Right forelimb (tissue), 1 donor: ENCODE measurements around the gene CHCHD1.
"Not testable (repeated sequence)": the region's sequence is repeated elsewhere in the genome, so short reads cannot be mapped to it uniquely, and the experiment has no call there.

Experiments used
- DNase-seq: peaks from one replicate; pipeline ENCODE4 v3.0.0-alpha.2; 2018

Gene CHCHD1

DNA sequence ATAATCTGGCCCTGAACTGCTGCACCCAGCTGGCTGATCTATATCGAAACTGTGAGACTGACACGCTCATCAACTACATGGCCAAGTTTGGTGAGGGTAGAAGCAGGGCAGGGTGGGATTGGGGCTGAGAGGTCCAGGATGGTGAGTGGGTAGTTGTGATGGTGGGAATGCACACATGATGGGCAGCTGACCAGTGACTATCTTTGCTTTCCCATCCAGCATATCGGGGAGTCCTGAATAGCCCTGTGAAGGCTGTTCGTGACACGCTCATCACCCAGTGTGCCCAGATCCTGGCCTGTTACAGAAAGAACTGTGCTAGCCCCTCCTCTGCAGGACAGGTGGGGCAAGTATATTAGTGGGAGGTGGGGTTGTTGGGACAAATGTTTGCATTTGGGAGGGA lies 12.5 kb upstream of the CHCHD1 start:
- DNase-seq, result no peak

DNA sequence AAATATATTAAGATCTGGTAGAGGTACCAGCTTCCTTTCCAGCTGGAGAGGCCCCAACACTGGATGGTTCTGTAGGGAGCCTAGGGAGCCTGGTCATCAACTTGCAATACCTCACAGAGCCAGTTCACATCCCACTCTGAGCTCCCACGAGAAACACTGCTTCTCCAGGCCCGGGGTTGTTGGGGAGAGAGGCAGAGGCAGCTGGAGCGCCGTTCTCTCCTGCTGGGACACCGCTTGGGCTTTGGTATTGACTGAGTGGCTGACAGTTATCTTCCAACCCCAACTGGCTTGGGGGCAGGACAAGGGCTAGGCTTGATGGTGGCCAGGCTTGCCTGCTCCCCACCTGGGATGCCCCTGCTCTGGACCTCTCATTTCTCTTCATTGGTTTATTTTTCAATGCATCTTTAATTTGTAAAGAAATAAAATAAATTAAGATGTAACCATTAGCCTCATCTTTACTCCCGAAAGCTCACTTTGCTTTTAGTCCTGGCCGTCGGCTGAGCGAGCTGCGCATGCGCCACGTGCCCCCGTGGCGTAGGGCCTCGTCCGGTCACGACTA lies 10.0 kb upstream of the CHCHD1 start:
- no peak for DNase-seq

DNA sequence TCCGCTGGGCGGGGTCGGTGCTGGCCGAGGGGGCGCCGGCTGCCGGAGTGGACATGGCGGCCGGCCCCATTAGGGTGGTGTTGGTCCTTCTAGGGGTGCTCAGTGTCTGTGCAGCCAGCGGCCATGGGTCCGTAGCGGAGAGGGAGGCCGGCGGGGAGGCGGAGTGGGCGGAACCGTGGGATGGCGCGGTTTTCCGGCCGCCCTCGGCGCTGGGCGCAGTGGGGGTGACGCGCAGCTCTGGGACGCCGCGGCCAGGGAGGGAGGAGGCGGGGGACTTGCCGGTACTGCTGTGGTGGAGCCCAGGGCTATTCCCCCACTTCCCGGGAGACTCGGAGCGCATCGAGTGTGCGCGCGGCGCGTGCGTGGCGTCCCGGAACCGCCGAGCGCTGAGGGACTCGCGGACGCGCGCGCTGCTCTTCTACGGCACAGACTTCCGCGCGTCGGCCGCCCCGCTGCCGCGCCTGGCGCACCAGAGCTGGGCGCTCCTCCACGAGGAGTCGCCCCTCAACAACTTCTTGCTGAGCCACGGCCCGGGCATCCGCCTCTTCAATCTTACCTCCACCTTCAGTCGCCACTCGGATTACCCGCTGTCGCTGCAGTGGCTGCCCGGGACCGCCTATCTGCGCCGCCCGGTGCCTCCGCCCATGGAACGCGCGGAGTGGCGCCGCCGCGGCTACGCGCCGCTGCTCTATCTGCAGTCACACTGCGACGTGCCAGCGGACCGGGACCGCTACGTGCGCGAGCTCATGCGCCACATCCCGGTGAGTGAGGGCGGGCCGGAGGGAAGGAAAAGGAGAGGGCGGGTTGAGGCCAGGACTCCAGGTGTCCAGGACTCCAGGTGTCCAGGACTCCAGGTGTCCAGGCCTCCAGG lies 9.3 kb upstream of the CHCHD1 start:
- peak; percentile 93 for DNase-seq

DNA sequence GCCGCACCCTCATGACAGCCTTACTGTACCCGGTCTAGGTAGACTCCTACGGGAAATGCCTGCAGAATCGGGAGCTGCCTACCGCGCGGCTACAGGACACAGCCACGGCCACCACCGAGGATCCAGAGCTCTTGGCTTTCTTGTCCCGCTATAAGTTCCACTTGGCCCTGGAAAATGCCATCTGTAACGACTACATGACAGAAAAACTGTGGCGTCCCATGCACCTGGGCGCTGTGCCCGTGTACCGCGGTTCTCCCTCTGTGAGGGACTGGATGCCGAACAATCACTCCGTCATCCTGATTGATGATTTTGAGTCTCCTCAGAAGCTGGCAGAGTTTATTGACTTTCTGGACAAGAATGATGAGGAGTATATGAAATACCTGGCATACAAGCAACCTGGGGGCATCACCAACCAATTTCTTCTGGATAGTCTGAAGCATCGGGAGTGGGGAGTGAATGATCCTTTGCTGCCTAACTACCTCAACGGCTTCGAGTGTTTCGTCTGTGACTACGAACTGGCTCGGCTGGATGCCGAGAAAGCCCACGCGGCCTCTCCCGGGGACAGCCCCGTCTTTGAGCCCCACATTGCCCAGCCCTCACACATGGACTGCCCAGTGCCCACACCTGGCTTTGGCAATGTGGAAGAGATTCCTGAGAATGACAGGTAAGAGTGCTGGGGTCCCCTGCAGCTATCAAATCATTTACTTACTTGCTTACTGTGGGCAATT lies 8.5 kb upstream of the CHCHD1 start:
- DNase-seq, result no peak

DNA sequence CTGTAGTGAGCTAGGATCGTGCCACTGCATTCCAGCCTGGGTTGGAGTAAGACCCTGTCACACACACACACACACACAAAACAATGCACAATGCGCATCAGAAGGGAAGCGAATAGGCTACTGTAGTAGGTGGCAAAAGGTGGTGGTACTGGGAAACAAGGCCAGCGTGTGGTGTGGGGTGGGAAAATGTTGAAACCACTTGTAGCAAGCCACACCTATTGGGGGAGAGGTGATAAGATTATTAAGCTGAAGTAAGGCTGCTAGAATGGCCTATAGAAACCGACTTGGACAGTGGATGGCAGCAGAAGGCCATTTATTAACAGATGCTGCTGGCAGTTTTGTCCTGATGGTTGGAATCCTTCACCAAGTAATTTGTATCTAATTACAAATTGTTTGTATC lies 7.2 kb upstream of the CHCHD1 start:
- DNase-seq, result no peak

DNA sequence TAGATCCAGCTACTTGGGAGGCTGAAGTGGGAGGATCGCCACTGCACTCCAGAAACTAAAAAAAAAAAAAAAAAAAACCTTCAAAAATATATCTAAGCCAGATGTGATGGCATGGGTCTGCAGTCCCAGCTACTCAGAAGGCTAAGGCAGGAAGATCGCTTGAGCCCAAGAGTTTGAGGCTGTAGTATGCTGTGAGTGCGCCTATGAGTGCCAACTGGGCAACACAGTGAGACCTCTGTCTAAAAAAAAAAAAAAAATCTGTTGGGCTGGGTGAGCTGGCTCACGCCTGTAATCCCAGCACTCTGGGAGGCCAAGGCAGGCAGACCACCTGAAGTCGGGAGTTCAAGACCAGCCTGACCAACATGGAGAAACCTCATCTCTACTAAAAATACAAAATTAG lies 2.8 kb upstream of the CHCHD1 start:
- no peak for DNase-seq

DNA sequence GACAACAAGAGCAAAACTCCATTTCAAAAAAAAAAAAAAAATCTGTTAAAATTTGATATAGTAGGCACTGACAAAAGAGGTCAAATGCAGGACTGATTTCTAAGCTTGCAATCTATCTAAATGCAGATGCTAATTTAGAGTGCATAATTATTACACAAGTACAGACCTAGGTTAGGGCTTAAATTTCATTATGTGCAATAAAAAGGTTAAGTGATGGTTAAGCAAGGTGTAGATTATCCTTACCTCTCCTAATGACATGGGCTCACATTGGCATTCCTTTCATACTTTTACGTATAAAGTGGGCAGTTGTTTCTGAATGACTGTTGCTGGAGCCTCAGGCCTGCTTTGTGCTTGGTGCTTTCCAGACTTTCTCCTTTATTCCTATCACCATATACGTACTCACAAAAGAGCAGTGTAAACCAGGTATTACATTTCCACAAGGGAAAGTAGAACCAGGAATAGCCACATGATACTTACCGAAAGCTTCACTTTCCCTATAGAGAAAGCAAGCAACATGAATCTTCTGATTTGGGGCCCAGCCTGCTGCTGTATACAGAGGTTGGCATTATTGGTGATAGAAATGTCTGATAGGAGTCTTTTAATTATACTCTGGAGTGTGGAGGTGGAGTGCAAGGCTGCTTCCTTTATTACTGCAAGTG lies 2.2 kb upstream of the CHCHD1 start:
- no peak for DNase-seq

DNA sequence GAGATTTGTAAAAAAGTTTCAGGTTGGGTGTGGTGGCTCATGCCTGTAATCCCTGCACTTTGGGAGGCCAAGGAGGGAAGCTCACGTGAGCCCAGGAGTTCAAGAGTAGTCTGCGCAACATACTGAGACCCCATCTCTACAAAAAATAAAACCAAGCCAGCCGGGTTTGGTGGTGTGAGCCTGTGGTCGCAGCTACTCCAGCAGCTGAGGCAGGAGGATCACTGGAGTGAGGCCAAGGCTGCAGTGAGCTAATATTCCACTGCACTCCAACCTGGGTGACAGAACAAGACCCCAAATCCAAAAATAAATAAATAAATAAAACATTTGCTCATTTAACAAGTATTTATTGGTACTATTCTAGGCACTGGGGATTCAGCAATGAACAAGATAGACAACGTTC lies 1.5 kb upstream of the CHCHD1 start:
- DNase-seq, result no peak

DNA sequence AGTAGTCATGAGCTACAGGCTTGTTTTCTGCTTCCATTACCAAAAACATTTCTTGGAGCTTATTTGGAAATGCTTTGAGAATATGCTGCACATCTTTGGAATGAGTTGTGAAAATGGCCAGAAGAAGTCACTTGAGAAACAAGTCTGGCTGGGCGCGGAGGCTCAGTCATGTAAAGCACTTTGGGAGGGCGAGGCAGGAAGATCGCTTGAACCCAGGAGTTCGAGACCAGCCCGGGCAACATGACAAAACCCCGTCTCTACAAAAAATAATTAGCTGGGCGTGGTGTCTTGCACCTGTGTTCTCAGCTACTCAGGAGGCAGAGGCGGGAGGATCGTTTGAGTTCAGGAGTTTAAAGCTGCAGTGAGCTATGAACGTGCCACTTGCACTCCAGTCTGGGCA lies 882 bp upstream of the CHCHD1 start:
- DNase-seq, result no peak

DNA sequence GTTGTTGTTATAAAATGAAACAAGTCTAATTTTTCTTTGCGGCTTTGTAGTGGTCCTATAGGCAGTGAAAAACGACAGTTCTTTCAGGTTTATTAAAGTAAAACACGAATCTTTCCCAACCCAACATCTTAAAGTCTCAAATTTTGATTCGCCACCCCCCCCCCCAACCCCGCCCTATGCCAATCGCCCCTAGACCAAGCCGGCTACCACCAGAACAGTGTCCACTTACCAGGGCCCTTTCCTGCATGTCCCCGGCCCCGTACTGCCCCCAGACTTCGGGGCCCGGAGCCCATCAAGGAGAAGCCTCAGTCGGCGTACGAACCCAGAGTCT lies 335 bp upstream of the CHCHD1 start:
- no peak for DNase-seq

DNA sequence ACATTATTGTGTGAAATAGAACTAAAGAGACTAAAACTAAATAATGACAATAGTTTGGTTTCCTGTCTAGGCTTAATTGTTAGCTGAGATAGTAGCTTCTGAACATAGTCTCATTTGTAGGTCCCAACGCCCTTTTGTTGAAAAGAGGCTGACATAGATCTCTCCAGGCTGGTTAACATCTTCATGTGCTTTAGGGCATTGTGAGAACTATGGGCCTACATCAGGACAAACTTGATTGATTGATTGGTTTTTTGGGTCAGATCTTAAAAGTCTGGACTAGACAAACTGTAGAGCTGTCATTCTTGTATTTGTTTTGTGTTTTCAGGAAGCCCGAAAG lies 869 bp downstream of the CHCHD1 start:
- DNase-seq, result no peak

DNA sequence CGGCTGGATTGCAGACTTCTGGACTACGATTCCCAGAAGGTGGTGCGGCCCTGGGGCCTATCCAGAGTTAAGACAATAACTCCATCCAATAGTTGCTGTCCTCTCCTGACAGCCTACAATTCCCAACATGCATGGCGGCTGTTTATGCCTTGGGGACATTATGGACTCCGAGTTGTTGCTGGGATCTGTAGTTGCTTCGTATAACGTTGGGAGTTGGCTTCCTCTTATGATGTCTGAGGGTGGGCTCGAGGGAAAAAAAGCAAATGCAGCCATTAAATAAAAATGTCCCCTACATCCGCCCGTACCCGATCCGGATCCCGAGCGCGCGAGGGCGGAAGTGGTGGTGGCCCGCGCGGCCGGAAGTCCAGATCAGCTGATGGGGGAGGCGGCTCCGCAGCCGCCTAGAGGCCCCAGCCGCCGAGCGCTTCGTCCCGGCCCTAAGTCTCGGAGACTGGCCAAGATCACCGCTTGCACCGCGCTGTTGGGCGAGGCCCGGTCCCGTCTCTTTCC lies 3.4 kb downstream of the CHCHD1 start, which contains the start of gene ZSWIM8:
Gene ZSWIM8, plus strand, starts transcription at position 396 of the 510 bp plus-strand sequence. CDS start 273 bp downstream, outside the sequence.
- peak; percentile 94 for DNase-seq

DNA sequence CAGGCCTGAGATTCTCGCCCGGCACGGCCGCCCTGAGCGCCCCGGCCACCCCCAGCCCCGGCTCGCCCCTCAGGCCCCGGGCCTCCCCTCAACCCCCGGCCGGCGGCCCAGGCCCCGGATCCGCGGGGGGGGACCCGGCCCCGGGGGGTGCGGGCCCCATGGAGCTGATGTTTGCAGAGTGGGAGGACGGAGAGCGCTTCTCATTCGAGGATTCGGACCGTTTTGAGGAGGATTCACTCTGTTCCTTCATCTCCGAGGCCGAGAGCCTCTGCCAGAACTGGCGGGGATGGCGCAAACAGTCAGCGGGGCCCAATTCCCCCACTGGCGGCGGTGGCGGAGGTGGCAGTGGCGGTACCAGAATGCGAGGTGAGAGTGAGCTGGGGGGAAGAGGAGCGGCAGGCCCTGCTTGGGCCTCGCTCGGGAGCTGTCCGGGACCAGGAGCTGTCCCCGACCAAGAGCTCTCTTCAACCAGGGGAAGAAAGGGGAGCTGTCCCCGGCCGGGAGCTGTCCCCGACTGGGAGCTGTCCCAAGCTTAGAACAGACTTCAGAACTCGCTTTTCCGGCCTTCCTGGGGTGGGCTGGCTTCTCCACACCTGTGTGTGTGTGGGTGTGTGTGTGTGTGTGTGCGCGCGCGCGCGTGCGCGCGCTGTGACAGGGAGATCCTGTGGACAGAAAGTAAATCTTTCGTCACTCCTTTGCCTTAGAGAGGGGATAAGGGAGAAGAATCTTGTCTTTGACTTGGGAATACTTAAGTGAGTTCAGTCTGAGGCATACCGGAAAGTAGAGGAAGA lies 4.1 kb downstream of the CHCHD1 start:
- DNase-seq, result no peak

DNA sequence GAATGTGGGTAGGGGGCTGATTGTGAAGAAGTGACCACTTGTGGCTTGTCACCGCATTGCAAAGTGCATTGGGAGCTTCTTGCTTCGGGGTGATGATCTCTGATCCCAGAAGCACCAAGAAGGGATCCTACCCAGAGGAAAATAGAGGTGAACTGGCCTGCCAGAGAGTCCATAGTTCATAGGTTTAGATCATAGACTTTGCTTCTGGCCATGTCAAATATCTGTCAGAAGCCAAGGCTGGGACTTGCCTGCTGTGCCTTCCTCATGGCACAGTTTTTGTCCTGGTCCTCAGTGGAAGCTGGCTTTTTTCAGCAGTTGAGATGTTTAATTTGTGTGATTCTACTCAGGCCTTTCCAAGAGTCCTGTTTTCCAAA lies 4.7 kb downstream of the CHCHD1 start:
- DNase-seq, result no peak

DNA sequence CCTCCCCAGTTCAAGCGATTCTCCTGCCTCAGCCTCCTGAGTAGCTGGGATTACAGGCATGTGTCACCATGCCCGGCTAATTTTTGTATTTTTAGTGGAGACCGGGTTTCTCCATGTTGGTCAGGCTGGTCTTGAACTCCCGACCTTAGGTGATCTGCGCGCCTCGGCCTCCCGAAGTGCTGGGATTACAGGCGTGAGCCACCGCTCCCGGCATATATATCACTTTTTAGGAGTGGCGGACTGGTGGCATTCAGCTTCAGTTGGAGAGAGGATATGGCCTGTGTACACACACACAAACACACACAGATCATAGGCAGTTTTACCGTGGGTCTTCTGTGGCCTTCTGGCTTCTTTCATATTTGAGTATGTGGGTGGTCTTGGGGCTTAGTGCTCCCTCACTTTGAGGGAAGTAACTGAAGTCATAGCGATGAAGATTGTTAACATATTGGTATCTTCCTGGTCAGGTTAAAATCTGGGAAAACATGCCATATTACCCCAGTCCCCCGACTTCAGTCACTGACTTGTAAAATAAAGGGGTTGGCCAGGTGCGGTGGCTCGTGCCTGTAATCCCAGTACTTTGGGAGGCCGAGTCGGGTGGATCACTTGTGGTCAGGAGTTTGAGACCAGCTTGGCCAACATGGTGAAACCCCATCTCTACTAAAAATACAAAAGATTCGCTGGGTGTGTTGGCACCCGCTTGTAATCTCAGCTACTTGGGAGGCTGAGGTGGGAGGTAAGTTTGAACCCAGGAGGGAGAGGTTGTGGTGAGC lies 5.4 kb downstream of the CHCHD1 start:
- not testable (repeated sequence) for DNase-seq

DNA sequence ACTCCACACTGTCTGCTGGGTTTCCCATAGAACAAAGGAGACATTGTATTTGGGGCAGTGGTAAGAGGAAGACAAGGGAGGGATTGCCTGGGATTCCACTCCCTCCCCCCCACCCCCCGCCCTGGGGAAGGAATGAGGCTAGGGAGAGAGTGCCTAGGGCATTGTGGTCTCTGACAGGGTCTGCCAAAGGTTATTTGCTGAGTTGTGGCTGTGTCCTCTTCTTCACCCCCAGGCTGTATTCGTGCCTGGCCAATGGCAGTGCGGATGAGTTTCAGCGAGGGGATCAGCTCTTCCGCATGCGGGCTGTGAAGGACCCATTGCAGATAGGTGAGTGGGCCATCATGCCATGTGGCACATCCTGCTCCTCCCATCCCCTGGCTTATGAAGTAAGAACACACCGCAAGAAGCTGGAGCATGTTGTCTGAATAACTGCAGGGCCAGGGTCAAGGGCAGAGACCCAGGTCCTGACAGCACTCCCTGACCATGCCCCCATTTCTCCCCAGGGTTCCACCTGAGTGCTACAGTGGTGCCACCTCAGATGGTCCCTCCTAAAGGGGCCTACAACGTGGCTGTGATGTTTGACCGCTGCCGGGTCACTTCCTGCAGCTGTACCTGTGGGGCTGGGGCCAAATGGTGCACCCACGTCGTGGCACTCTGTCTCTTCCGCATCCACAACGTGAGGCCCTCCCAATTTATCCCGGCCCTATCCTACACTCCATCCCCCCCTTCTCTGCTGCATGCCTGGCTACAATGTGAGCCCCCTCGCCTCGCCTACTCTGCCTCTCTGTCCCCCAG lies 7.2 kb downstream of the CHCHD1 start:
- no peak for DNase-seq

DNA sequence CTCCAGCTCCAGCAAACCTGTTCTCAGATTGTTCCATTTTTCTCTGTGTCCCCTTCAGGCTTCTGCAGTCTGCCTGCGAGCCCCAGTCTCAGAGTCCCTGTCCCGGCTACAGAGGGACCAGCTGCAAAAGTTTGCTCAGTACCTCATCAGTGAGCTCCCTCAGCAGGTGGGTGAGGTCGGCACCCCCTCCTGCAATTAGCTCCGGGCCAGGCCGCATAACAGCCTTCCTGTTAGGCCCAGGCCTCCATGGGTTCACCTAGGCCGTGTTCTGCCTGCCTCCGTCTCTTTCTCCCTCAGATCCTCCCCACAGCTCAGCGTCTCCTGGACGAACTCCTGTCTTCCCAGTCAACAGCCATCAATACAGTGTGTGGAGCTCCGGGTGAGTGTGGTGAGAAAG lies 7.8 kb downstream of the CHCHD1 start:
- DNase-seq, result no peak

DNA sequence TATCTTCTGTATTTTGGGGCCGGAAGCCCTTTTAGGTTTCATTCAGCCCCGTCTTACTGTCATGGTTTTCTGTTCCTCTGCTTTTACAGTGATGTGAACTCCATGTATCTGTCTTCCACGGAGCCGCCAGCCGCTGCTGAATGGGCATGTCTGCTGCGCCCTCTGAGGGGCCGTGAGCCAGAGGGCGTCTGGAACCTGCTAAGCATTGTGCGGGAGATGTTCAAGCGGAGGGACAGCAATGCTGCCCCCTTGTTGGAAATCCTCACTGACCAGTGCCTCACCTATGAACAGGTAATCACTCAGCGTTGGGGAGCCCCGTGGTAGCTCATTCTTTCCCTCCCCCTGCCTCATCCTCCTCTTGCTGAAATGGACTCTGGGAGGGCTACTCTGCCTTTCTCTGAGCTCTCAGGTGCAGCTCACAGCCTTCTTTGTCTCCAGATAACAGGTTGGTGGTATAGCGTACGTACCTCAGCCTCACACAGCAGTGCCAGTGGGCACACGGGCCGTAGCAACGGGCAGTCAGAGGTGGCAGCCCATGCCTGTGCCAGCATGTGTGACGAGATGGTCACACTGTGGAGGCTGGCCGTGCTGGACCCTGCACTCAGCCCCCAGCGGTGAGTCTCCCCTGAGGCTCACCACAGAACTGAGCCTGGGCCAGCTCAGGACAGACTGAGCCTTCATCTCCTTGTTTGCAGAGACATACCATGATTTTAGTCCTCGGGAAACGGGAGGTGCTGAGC lies 9.2 kb downstream of the CHCHD1 start:
- DNase-seq, result no peak

DNA sequence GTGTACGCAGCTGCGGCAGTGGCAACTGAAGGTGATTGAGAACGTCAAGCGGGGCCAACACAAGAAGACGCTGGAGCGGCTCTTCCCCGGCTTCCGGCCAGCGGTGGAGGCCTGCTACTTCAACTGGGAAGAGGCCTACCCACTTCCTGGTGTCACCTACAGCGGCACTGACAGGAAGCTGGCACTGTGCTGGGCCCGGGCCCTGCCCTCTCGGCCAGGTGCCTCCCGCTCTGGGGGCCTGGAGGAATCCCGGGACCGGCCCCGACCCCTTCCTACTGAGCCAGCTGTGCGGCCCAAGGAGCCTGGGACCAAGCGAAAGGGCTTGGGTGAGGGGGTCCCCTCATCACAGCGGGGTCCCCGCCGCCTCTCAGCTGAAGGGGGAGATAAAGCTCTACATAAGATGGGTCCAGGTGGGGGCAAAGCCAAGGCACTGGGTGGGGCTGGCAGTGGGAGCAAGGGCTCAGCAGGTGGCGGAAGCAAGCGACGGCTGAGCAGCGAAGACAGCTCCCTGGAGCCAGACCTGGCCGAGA lies 10.1 kb downstream of the CHCHD1 start:
- DNase-seq, result no peak

DNA sequence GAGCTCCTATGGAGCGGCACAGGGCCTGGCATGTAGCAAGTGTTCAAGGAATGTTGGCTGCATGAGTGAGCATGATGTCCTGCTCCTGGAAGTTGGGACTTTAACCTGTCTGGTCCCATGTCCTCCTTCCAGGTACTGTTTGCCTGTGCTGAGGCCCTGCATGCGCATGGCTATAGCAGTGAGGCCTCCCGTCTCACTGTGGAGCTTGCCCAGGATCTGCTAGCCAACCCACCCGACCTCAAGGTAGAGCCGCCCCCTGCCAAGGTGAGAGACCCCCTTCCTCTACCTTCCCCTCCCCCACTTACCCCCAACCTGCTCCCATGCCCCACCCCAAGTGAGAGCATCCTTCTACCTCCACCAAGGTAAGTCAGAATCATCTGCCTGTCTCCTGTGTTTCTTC lies 11.6 kb downstream of the CHCHD1 start:
- no peak for DNase-seq
